HT1080 (cell line): ENCODE results near the gene RHBDD2. TPM values are rescaled to one million over a fixed set of nuclear protein-coding genes. Genes with fewer than 3 reads are reported as not detected.
"Not testable (repeated sequence)": the region's sequence is repeated elsewhere in the genome, so short reads cannot be mapped to it uniquely, and the experiment has no call there.

Experiments used
- DNase-seq: peaks from one replicate; pipeline ENCODE4 v3.0.0-alpha.2; 2015; ENCODE audit warnings: low read depth
- total RNA-seq: library from RNA; depleted of rRNA; stranded (reverse); fragments of >200 nt; shearing (Covaris generic); gene quantifications from 2 replicates; pipeline ENCODE4 v1.2.3, GENCODE V29; 2014

RHBDD2 gene
- total RNA-seq, 1 experiment from 2014 or later, result 31.2 TPM

GRCh38 chr7:75866114-75866488, 12.7 kb upstream of the RHBDD2 start:
- DNase-seq, result no peak

- DNase-seq, result peak; percentile 59
These were observed 12.1 kb upstream of the RHBDD2 start for GRCh38 chr7:75866489-75867389.

GRCh38 chr7:75867390-75867717, 11.5 kb upstream of the RHBDD2 start:
- DNase-seq, result no peak

- DNase-seq, result no peak
These were observed 10.7 kb upstream of the RHBDD2 start for GRCh38 chr7:75868153-75868552.

GRCh38 chr7:75869776-75870379, 9.0 kb upstream of the RHBDD2 start:
- peak; percentile 50 for DNase-seq

GRCh38 chr7:75870557-75871161, 8.2 kb upstream of the RHBDD2 start:
- DNase-seq, result no peak

- peak; percentile 49 for DNase-seq
These were observed 6.6 kb upstream of the RHBDD2 start for GRCh38 chr7:75872073-75872782.

GRCh38 chr7:75874180-75874579, 4.7 kb upstream of the RHBDD2 start:
- not testable (repeated sequence) for DNase-seq

- DNase-seq, result no peak
These were observed 3.4 kb upstream of the RHBDD2 start for GRCh38 chr7:75875113-75876080.

GRCh38 chr7:75876126-75876881, 2.5 kb upstream of the RHBDD2 start:
- no peak for DNase-seq

- DNase-seq, result peak; percentile 11
These were observed 494 bp upstream of the RHBDD2 start for GRCh38 chr7:75878312-75878768.

GRCh38 chr7:75879771-75880184, 944 bp downstream of the RHBDD2 start:
- no peak for DNase-seq

- no peak for DNase-seq
These were observed 1.4 kb downstream of the RHBDD2 start for GRCh38 chr7:75880242-75880641.

GRCh38 chr7:75881436-75882095, 2.7 kb downstream of the RHBDD2 start:
- no peak for DNase-seq

- not testable (repeated sequence) for DNase-seq
These were observed 4.5 kb downstream of the RHBDD2 start for GRCh38 chr7:75883265-75883824.

- DNase-seq, result no peak
These were observed 5.6 kb downstream of the RHBDD2 start for GRCh38 chr7:75884476-75884875.

- DNase-seq, result no peak
These were observed 6.2 kb downstream of the RHBDD2 start for GRCh38 chr7:75885036-75885435.

GRCh38 chr7:75887669-75888369, 9.0 kb downstream of the RHBDD2 start:
- no peak for DNase-seq
